GM18505 (cell line): ENCODE results near the gene OGT.
"Not testable (repeated sequence)": the region's sequence is repeated elsewhere in the genome, so short reads cannot be mapped to it uniquely, and the experiment has no call there.

Source experiments
- ATAC-seq: cut with Tn5 transposase; IDR thresholded peaks from one replicate; pipeline ENCODE4 v1.9.1; 2021; ENCODE audit not compliant: unreplicated experiment
- POLR2A ChIP-seq: IDR thresholded peaks from 4 replicates; pipeline ENCODE4 v1.6.1; 2011; ENCODE audit warnings: borderline replicate concordance; ENCODE audit not compliant: insufficient read depth, insufficient read length; ENCODE audit errors: extremely low read depth

OGT gene

GRCh38 chrX:71546879-71547278 lies 14.0 kb downstream of the OGT start:
- no peak for ATAC-seq
- TF ChIP-seq POLR2A, result no peak

- TF ChIP-seq POLR2A, result no peak
- no peak for ATAC-seq
Observed at GRCh38 chrX:71547339-71547738, 14.4 kb downstream of the OGT start.

GRCh38 chrX:71549986-71550385 lies 17.1 kb downstream of the OGT start:
- TF ChIP-seq POLR2A, result no peak
- ATAC-seq, result no peak

- TF ChIP-seq POLR2A, result no peak
- no peak for ATAC-seq
Observed at GRCh38 chrX:71550578-71550977, 17.7 kb downstream of the OGT start.

GRCh38 chrX:71556036-71556435 lies 23.1 kb downstream of the OGT start:
- no peak for ATAC-seq
- TF ChIP-seq POLR2A, result no peak

GRCh38 chrX:71558920-71559319 lies 26.0 kb downstream of the OGT start:
- no peak for ATAC-seq
- TF ChIP-seq POLR2A, result no peak

- ATAC-seq, result not testable (repeated sequence)
Observed at GRCh38 chrX:71559773-71560172, 26.9 kb downstream of the OGT start.

GRCh38 chrX:71563921-71564320 lies 31.0 kb downstream of the OGT start:
- no peak for TF ChIP-seq POLR2A
- ATAC-seq, result no peak

GRCh38 chrX:71565474-71566041 lies 32.7 kb downstream of the OGT start:
- ATAC-seq, result no peak

GRCh38 chrX:71571390-71571789 lies 38.5 kb downstream of the OGT start:
- ATAC-seq, result not testable (repeated sequence)

More at GRCh38 chrX:71565474-71566041, 32.7 kb downstream of the OGT start:
- no peak for TF ChIP-seq POLR2A

- no peak for TF ChIP-seq POLR2A
- no peak for ATAC-seq
Observed at GRCh38 chrX:71573590-71573989, 40.7 kb downstream of the OGT start.

- ATAC-seq, result no peak
- no peak for TF ChIP-seq POLR2A
Observed at GRCh38 chrX:71577682-71578081, 44.8 kb downstream of the OGT start.

GRCh38 chrX:71578253-71579135 lies 45.6 kb downstream of the OGT start, which contains the start of gene GCNA:
Gene GCNA, plus strand, starts transcription at chrX:71578437. Its CDS starts 2,385 bp downstream, at chrX:71580822.
- no peak for ATAC-seq
- no peak for TF ChIP-seq POLR2A
